22Rv1 (cell line): ENCODE measurements around the gene GABRG3.

ENCODE experiments used
- ZFX ChIP-seq: fragments of 450-650 bp; IDR thresholded peaks from 2 replicates; pipeline ENCODE4 v1.6.1; 2017; ENCODE audit warnings: antibody characterized with exemption, borderline replicate concordance
- TF ChIP-seq, protein P1 (sequence below): fragments of 450-650 bp; IDR thresholded peaks from 2 replicates; pipeline ENCODE4 v1.5.1; 2017; ENCODE audit warnings: mild to moderate bottlenecking

- TF ChIP-seq, protein P1, sequence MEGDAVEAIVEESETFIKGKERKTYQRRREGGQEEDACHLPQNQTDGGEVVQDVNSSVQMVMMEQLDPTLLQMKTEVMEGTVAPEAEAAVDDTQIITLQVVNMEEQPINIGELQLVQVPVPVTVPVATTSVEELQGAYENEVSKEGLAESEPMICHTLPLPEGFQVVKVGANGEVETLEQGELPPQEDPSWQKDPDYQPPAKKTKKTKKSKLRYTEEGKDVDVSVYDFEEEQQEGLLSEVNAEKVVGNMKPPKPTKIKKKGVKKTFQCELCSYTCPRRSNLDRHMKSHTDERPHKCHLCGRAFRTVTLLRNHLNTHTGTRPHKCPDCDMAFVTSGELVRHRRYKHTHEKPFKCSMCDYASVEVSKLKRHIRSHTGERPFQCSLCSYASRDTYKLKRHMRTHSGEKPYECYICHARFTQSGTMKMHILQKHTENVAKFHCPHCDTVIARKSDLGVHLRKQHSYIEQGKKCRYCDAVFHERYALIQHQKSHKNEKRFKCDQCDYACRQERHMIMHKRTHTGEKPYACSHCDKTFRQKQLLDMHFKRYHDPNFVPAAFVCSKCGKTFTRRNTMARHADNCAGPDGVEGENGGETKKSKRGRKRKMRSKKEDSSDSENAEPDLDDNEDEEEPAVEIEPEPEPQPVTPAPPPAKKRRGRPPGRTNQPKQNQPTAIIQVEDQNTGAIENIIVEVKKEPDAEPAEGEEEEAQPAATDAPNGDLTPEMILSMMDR: no peak
- TF ChIP-seq ZFX: no peak
Observed at GRCh38 chr15:27260523-27260922, 289.5 kb downstream of the GABRG3 start.
